T-helper 1 cell (primary cell): ENCODE data around the gene MARK3.

Experiments
- DNase-seq, 5 donors: peaks; one replicate each; pipeline ENCODE4 v3.0.0-alpha.2; 2012 to 2020

Gene MARK3

GRCh38 chr14:103540821-103541708 lies 155.8 kb downstream of the MARK3 start:
- no peak for DNase-seq

DNA sequence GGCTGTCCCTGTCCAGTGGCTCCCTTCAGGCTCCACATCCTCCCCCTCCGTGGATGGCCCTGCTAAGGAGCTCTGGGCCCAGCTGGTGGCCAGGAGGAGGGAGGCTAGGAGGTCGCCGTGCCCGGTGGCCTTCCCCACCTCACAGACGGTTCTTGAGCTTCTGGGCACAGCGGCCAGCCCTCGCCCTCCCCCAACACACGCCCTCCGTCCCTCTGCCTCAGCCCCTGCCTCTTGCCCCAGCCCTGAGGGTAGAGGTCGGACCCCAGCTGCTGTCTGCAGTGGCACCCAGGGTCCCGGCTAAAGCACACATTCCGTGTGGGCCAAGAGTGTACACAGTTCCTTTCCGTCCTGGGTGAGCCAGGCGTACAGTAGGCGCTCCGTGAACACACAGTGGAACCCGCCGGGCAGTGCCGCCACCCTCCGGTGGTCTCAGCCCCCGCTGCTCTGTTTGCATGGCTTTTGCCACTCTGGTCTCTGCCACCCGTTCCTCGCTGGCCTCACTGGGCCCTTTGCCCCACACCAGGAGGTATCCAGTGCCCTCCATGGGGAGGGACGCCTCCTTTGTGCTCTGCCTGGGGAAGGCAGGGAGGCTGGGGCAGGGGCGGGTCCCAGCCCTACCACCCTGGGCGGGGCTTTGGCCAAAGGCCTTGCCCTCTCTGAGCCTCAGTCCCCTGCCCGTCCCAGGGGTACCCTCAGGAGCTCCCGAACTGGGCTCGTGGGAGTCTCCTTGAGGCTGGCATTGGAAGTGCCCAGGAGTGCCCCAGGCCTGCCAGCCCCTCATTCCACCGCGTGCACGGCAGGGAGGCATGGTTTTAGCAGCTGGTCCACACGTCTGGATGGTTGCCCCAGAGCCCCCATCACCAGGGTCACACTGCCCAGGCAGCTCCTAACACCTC lies 156.7 kb downstream of the MARK3 start:
- DNase-seq, result no peak

- no peak for DNase-seq
These were observed 157.4 kb downstream of the MARK3 start for GRCh38 chr14:103542605-103543088.

DNA sequence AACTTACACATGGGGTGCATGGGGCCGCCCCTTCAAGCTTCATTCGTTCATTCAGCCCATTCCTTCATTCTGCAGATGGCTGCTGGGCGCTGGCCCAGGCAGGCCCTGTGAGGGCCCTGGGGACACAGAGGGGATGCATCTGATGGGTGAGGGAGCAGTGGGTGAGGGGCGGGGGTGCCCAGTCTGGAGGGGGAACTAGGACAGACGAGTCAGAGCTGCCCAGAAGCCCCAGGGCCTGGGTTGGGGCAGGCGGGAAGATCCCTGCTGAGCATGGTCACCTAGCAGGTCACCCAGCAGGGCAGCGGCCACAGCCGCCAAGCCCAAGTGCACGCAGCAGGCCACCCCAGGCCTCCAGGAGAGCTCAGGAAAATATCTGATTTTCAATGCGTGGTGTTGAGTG lies 157.9 kb downstream of the MARK3 start:
- DNase-seq, result no peak

DNA sequence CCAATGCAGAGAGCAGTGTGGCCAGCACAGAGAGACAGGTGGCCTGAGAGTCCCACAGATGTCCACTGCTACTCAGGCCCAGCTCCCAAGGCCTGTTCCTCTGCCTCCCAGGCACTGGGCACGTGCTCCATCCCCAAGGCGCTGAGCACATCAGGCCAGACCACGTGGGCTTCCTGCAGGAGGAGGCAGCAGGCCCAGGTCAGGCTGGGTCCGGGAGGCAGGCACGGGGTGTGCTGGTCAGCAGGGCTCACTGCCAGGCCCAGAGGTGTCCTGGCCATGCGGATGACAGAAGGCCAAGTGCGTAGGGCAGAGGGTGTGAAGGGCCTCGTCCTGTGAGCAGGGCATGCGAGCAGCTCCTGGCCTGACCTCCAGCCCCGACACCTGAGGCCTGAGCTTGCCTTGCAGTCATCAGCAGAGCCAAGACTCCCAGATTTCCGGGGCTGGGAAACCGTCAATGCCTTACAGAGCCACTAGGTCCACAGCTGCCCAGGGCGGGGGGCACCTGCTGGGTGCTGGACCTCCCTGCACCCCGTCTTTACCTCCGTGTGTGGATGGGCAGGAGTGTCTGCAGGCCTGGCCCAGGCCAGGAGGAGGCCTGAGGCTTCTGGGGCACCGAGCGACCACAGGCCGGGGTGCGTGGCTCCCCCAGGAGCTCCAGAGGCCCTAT lies 158.6 kb downstream of the MARK3 start:
- no peak for DNase-seq

GRCh38 chr14:103544388-103545218 lies 159.4 kb downstream of the MARK3 start:
- no peak for DNase-seq

DNA sequence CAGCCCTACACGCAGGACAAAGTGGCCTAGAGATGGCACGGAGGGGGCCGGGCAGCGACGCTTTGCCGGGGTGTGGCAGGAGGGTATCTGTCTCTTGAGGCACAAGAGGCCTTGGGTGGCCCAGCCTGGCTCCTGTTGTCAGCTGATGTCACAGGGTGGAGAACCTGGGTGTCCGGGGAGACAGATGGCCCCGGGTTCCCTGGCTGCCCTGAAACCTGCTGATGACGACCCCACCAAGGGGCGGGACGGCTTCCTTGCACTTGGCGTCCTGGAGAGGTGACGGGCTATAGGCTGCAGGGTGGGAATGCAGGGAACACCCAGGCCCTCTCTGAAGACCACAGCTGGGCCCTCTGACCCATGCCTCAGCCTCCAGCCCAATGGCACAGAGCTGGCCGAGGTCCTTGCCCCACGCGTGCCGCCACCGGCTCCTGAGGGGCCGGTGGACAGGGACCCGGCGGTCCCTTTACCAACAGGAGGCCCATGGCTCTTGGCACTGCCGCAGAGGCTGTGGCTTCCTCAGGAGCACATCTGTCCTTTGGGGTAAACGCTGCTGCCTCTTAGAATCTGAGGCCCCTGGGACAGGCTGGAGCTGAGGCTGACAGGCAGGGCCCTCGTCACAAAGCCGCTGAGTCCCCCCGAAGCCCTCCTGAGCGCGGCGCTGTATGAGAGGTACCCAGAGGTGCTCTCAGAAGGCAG lies 160.2 kb downstream of the MARK3 start:
- no peak for DNase-seq

- no peak for DNase-seq
These were observed 160.9 kb downstream of the MARK3 start for GRCh38 chr14:103545915-103546651.

- DNase-seq, result peak; percentile 41 to 77 (median 64)
These were observed 161.6 kb downstream of the MARK3 start for GRCh38 chr14:103546652-103547454.

- no peak for DNase-seq
These were observed 162.3 kb downstream of the MARK3 start for GRCh38 chr14:103547455-103547940.

GRCh38 chr14:103547941-103548462 lies 162.8 kb downstream of the MARK3 start:
- no peak for DNase-seq

- DNase-seq, result no peak
These were observed 163.5 kb downstream of the MARK3 start for GRCh38 chr14:103548463-103549351.

DNA sequence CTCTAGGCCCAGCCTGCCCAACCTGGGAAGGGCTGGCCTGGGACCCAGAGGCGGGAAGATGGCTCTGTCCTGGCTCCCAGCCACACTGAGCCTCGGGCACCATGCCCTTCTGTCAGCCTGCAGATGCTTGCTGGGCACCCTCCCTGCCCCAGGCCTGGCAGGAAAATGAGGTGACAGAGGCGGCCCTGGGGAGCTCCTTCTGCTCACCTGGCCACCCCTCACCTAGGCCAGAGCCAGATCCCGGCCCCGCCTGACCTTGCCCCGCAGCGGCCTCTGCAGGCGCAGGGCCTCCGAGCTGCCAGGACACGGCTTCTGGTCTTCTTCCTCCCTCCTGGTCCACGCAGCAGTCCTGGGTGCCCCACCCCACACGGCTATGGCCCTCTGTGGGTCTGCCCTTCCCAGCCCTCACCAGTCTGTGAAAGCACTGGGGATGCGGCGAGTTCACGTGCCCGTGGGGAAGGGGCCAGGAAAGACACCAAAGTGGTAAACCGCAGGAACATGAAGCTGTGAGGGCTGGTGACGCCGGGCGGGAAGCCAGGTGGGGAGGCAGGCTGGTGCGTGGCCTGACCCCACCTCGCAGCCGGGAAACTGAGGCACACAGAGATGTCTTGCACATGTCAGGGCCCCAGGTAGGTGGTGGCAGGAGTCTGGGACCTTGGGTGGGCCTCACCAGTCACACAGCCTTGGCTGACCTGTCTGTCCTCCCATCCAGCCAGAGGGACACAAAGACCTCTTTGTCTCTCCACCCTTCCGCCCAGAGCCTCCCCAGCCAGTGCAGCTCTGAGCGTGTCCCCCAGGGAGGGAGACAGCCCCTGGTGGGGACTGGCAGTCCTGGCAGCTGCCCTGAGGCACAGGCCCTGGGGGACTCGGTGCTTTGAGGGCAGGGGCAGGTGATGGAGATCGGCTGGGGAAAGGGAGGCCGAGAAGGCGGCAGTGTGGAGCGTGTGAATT lies 164.4 kb downstream of the MARK3 start:
- DNase-seq, result no peak

DNA sequence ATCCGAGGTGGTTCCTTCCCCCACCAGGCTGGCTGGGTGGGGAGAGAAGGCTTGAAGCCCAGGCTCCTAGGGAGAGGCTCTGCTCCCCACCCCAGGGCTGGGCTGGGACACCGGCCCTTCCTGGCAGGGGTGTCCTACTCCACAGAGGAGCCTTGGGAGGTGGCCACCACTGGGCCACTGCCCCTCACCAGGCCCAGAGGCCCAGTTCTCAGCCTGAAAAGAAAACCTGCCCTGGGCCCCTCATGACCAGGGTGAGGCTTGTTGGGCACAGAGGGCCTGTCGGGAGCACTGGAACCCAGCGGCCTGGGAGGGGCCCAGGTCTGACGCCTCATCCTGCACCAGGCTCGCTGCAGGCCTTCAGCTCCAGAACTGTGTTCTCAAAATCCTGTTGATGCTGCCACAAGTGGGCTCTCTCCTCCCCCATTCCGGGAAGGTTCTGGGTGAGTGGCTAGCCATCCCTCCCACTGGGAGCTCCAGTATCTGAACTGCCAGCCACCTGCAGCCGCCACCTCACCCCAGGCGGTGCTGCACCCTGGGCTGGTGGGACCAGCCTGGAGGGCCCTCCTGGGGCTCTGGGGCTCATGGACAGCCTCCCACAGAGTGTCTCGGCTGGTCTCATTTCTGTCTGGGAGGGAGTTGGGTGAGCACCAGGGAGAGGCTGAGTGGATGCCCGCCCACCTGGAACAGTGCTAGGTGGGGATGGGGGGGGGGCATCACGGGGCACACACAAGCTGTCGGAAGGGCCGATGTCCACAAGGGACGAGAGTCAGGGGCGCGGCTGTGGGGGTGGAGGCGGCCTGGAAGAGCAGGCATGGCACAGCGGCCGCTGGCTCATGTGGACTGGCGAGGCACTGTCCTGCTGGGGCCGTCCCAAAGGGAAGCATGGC lies 165.5 kb downstream of the MARK3 start:
- DNase-seq, result no peak

DNA sequence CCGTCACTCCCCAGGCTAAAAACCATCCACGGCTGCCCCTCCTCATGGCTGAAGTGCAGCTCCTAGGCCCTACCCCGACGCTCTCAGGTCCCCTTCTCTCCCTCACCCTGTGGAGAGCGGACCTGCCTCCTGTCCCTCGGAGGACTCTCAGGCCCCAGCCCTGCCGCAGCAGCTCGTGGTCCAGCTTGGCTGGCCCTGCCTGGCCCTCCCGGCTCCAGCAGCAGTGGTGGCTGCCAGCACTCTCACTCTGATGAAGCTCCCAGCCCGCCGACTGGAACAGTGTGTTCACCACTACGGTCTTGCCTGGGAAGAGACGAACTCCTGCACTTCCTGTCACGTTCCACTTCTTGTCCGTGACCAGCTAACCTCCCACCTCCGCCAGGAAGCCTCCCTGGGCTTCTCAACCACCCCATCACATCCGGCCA lies 166.1 kb downstream of the MARK3 start:
- DNase-seq, result no peak
